Naive thymus-derived CD4-positive, alpha-beta T cell (primary cell): Measurements from ENCODE around the gene CAPN7. TPM values are rescaled to one million over a fixed set of nuclear protein-coding genes. Genes with fewer than 3 reads are reported as not detected.
A peak's percentile ranks its signal among the peaks of the same experiment; 100 is the strongest.
"Not testable (repeated sequence)": the region's sequence is repeated elsewhere in the genome, so short reads cannot be mapped to it uniquely, and the experiment has no call there.

Experiments used
- ATAC-seq: fragments of 150-1000 bp; cut with Tn5 transposase; 2 replicates; pipeline ENCODE4 v1.10.0; 2021; ENCODE audit warnings: mild to moderate bottlenecking, moderate library complexity
- CTCF ChIA-PET: fragments of 350-600 bp; sonication (Branson Sonifier 250); formaldehyde crosslinking; loops from one replicate; lab custom pipeline; 2021; ENCODE audit warnings: antibody characterized with exemption; lab: Charles Lee
- POLR2A ChIA-PET: fragments of 350-600 bp; sonication (Branson Sonifier 250); formaldehyde crosslinking; loops from one replicate; lab custom pipeline; 2021; ENCODE audit warnings: antibody characterized with exemption, inconsistent platforms; lab: Charles Lee
- DNase-seq, 9 donors: peaks; one replicate each; pipeline versions ENCODE4 v3.0.0 to v3.0.0-alpha.2; 2020 to 2022; ENCODE audit warnings: mixed read lengths in 1 of 9
- H3K27ac ChIP-seq: one replicate; pipeline ENCODE4 v1.7.0; 2013; ENCODE audit warnings: mild to moderate bottlenecking, low read depth, low read length, moderate library complexity
- H3K27me3 ChIP-seq, 2 donors: one replicate each; pipeline ENCODE4 v1.7.0; 2013; ENCODE audit warnings: low read length in 2 of 2, mild to moderate bottlenecking in 2 of 2, moderate library complexity in 2 of 2; ENCODE audit not compliant: control insufficient read depth in 2 of 2, insufficient read depth in 2 of 2
- H3K36me3 ChIP-seq, 3 experiments: 1 replicate in 2 of 3; 2 replicates in 1 of 3; pipeline ENCODE4 v1.7.0; 2013; ENCODE audit warnings: low read length in 3 of 3, mild to moderate bottlenecking in 3 of 3, moderate library complexity in 1 of 3; ENCODE audit not compliant: insufficient read depth in 3 of 3, control insufficient read depth in 2 of 3
- H3K4me1 ChIP-seq, 2 donors: one replicate each; pipeline ENCODE4 v1.7.0; 2013; ENCODE audit warnings: low read length in 2 of 2, mild to moderate bottlenecking in 2 of 2, moderate library complexity in 1 of 2; ENCODE audit not compliant: control insufficient read depth in 2 of 2, insufficient read depth in 2 of 2
- H3K4me3 ChIP-seq: 2 replicates; pipeline ENCODE4 v1.7.0; 2013; ENCODE audit warnings: mild to moderate bottlenecking, low read length
- H3K9me3 ChIP-seq, 3 experiments: 1 replicate in 2 of 3; 2 replicates in 1 of 3; pipeline ENCODE4 v1.7.0; 2013; ENCODE audit warnings: low read length in 3 of 3; ENCODE audit not compliant: control insufficient read depth in 2 of 3
- H3K27ac Mint-ChIP-seq, 9 donors: one replicate each; pipeline ENCODE4 v1.8.0; 2020 to 2022; ENCODE audit warnings: mixed read lengths in 9 of 9, mild to moderate bottlenecking in 8 of 9, moderate library complexity in 5 of 9, inconsistent platforms in 2 of 9
- H3K27me3 Mint-ChIP-seq, 5 donors: one replicate each; pipeline ENCODE4 v1.8.0; 2021 to 2022; ENCODE audit warnings: mixed read lengths in 5 of 5, mild to moderate bottlenecking in 1 of 5
- H3K36me3 Mint-ChIP-seq, 5 donors: one replicate each; pipeline ENCODE4 v1.8.0; 2020 to 2022; ENCODE audit warnings: mixed read lengths in 5 of 5, mild to moderate bottlenecking in 3 of 5, inconsistent platforms in 1 of 5
- H3K4me1 Mint-ChIP-seq, 7 donors: one replicate each; pipeline ENCODE4 v1.8.0; 2020 to 2022; ENCODE audit warnings: mixed read lengths in 7 of 7, mild to moderate bottlenecking in 3 of 7, inconsistent platforms in 1 of 7
- H3K4me3 Mint-ChIP-seq, 10 donors: one replicate each; pipeline ENCODE4 v1.8.0; 2020 to 2022; ENCODE audit warnings: mild to moderate bottlenecking in 10 of 10, mixed read lengths in 10 of 10, moderate library complexity in 6 of 10, inconsistent platforms in 2 of 10
- H3K9me3 Mint-ChIP-seq, 11 donors: one replicate each; pipeline ENCODE4 v1.8.0; 2020 to 2022; ENCODE audit warnings: mixed read lengths in 11 of 11, mild to moderate bottlenecking in 4 of 11, inconsistent platforms in 1 of 11, moderate library complexity in 1 of 11
- intact Hi-C, 2 donors: fragments of 100-400 bp; cut with micrococcal nuclease; formaldehyde crosslinking; loops; one replicate each; pipeline ENCODE4 v1.15.1; 2023
- polyA plus RNA-seq, 2 donors: library from polyadenylated mRNA; unstranded; fragments of 300-500 nt; fragmentation: Illumina TruSeq; gene quantifications; one replicate each; pipeline ENCODE4 v1.2.3, GENCODE V29; 2021
- total RNA-seq, 6 experiments: library from RNA in 5 of 6; stranded (reverse) in 5 of 6; gene quantifications; 1 replicate in 5 of 6; 2 replicates in 1 of 6; pipeline ENCODE4 v1.2.3 and lab custom pipeline; 2021 to 2026

CAPN7 gene
- 100 to 1,000 TPM in 2 of 5 experiments, 10 to 100 TPM in 3; 34.4 to 104 (median 70.4) TPM for total RNA-seq
- polyA plus RNA-seq, result 10 to 100 TPM; 23.4 to 33.9 TPM
- 84.7 reads per million, percentile 81 among the genes with 10 or more reads in this experiment for total RNA-seq (lab: John Stamatoyannopoulos, UW)

- DNase-seq (peak; percentile 90 to 98 (median 92)), ATAC-seq (peak; percentile 96)
- Mint-ChIP-seq H3K36me3 (peaks cover 0 to 8% (median 0%) of the 10 kb centered on the region in 5 donors), H3K27ac (peak within 1 kb of the TSS; percentile 87 to 96 (median 93)), H3K9me3 (no peaks in the 10 kb centered on the region), H3K4me3 (peak within 1 kb of the TSS; percentile 85 to 96 (median 94)), H3K27me3 (no peaks in the 10 kb centered on the region), H3K4me1 (peaks cover 19 to 52% (median 36%) of the 10 kb centered on the region in 7 donors)
- peaks cover 11 to 15% of the 10 kb centered on the region in 2 donors for H3K4me1 ChIP-seq
- peaks cover 0 to 10% (median 0%) of the 10 kb centered on the region in 3 experiments for H3K36me3 ChIP-seq
- no peaks in the 10 kb centered on the region for H3K9me3 ChIP-seq
- POLR2A ChIA-PET, result interaction anchor here (0.6 to 3.4 kb wide), 23 partner anchors 8 to 1059 kb away, joined by 3 to 19 read pairs (median 5); partner anchors contain the start of genes BTD, DPH3, HACL1 and MRPS25
- no peaks in the 10 kb centered on the region for H3K27me3 ChIP-seq
- intact Hi-C loops, result loop anchor here (1.0 to 10.0 kb wide), 20 partner anchors 11 to 1311 kb away; partner anchors contain the start of genes BTD (in 2 of the 2), EAF1 (in 2 of the 2), HACL1 (in 2 of the 2) and METTL6 (in 2 of the 2)
- peak within 1 kb of the TSS; percentile 94 for H3K27ac ChIP-seq
- peak within 1 kb of the TSS; percentile 91 for H3K4me3 ChIP-seq
- CTCF ChIA-PET, result interaction anchor here (0.7 to 7.5 kb wide), 9 partner anchors 11 to 1038 kb away, joined by 3 to 67 read pairs (median 3); no protein-coding TSS in a partner anchor
Observed at GRCh38 chr3:15205934-15206661, at the start of gene CAPN7. TSS of gene CAPN7 (plus strand) at chr3:15206246. CDS start at chr3:15206496, 250 bp downstream.

GRCh38 chr3:15157441-15157840 lies 48.6 kb upstream of the CAPN7 start:
- H3K4me1 Mint-ChIP-seq, result peaks cover 0 to 7% (median 0%) of the 10 kb centered on the region in 7 donors
- no peak for ATAC-seq
- ChIA-PET POLR2A (no interaction called here), CTCF (no interaction called here)
- intact Hi-C loops, result no loop called here
- H3K4me3 Mint-ChIP-seq, result no peak overlapping the region
- no peak overlapping the region for H3K27ac Mint-ChIP-seq
- peaks cover 20 to 48% (median 39%) of the 10 kb centered on the region in 5 donors for H3K27me3 Mint-ChIP-seq
- H3K27ac ChIP-seq, result no peak overlapping the region
- H3K9me3 Mint-ChIP-seq, result peaks cover 0 to 9% (median 0%) of the 10 kb centered on the region in 11 donors
- peaks cover 0 to 7% (median 6%) of the 10 kb centered on the region in 5 donors for H3K36me3 Mint-ChIP-seq
- no peak for DNase-seq
- H3K9me3 ChIP-seq, result no peaks in the 10 kb centered on the region
- H3K36me3 ChIP-seq, result no peaks in the 10 kb centered on the region
- H3K27me3 ChIP-seq, result no peaks in the 10 kb centered on the region
- no peaks in the 10 kb centered on the region for H3K4me1 ChIP-seq
- no peak overlapping the region for H3K4me3 ChIP-seq

GRCh38 chr3:15159501-15160136 lies 46.4 kb upstream of the CAPN7 start:
- Histone ChIP-seq H3K9me3 (no peaks in the 10 kb centered on the region), H3K36me3 (no peaks in the 10 kb centered on the region), H3K4me1 (no peaks in the 10 kb centered on the region), H3K27me3 (no peaks in the 10 kb centered on the region), H3K27ac (no peak overlapping the region), H3K4me3 (no peak overlapping the region)
- Mint-ChIP-seq H3K9me3 (peaks cover 0 to 12% (median under 1%) of the 10 kb centered on the region in 11 donors), H3K36me3 (peaks cover 0 to 7% (median 6%) of the 10 kb centered on the region in 5 donors), H3K27me3 (peaks cover 14 to 33% (median 19%) of the 10 kb centered on the region in 5 donors), H3K4me1 (peaks cover 0 to 7% (median 0%) of the 10 kb centered on the region in 7 donors), H3K4me3 (no peak overlapping the region), H3K27ac (no peak overlapping the region)
- ChIA-PET CTCF (no interaction called here), POLR2A (no interaction called here)
- ATAC-seq (peak; percentile 16), DNase-seq (no peak)
- intact Hi-C loops, result no loop called here

GRCh38 chr3:15160662-15161061 lies 45.4 kb upstream of the CAPN7 start:
- CTCF ChIA-PET, result no interaction called here
- H3K36me3 Mint-ChIP-seq, result peaks cover 0 to 7% (median 6%) of the 10 kb centered on the region in 5 donors
- peaks cover 0 to 12% (median 3%) of the 10 kb centered on the region in 11 donors for H3K9me3 Mint-ChIP-seq
- Histone ChIP-seq H3K4me3 (no peak overlapping the region), H3K27me3 (no peaks in the 10 kb centered on the region), H3K9me3 (no peaks in the 10 kb centered on the region), H3K27ac (no peak overlapping the region), H3K36me3 (no peaks in the 10 kb centered on the region), H3K4me1 (no peaks in the 10 kb centered on the region)
- DNase-seq (no peak), ATAC-seq (no peak)
- POLR2A ChIA-PET, result no interaction called here
- H3K4me1 Mint-ChIP-seq, result peaks cover 0 to 7% (median 0%) of the 10 kb centered on the region in 7 donors
- H3K4me3 Mint-ChIP-seq, result no peak overlapping the region
- H3K27me3 Mint-ChIP-seq, result peaks cover 6 to 22% (median 9%) of the 10 kb centered on the region in 5 donors
- intact Hi-C loops, result no loop called here
- H3K27ac Mint-ChIP-seq, result peak overlapping the region in 1 of 9 donors; percentile 48

- CTCF ChIA-PET, result no interaction called here
- Histone ChIP-seq H3K27ac (no peak overlapping the region), H3K4me1 (no peaks in the 10 kb centered on the region), H3K4me3 (no peak overlapping the region), H3K9me3 (no peaks in the 10 kb centered on the region), H3K27me3 (no peaks in the 10 kb centered on the region), H3K36me3 (no peaks in the 10 kb centered on the region)
- no peak for DNase-seq
- H3K36me3 Mint-ChIP-seq, result peaks cover 0 to 7% (median 6%) of the 10 kb centered on the region in 5 donors
- H3K4me3 Mint-ChIP-seq, result no peak overlapping the region
- ATAC-seq, result no peak
- H3K27ac Mint-ChIP-seq, result no peak overlapping the region
- POLR2A ChIA-PET, result no interaction called here
- peaks cover 0 to 12% (median 3%) of the 10 kb centered on the region in 11 donors for H3K9me3 Mint-ChIP-seq
- H3K4me1 Mint-ChIP-seq, result peaks cover 0 to 7% (median 0%) of the 10 kb centered on the region in 7 donors
- H3K27me3 Mint-ChIP-seq, result peaks cover 5 to 18% (median 8%) of the 10 kb centered on the region in 5 donors
- intact Hi-C loops, result no loop called here
Observed at GRCh38 chr3:15161133-15161532, 44.9 kb upstream of the CAPN7 start.

- H3K36me3 Mint-ChIP-seq, H3K9me3 ChIP-seq, CTCF ChIA-PET, H3K27me3 Mint-ChIP-seq, intact Hi-C loops, H3K27ac ChIP-seq, H3K4me1 Mint-ChIP-seq, H3K36me3 ChIP-seq, H3K4me3 ChIP-seq, H3K9me3 Mint-ChIP-seq, POLR2A ChIA-PET, ATAC-seq, H3K4me3 Mint-ChIP-seq, H3K27ac Mint-ChIP-seq, DNase-seq, H3K4me1 ChIP-seq, H3K27me3 ChIP-seq: not testable (repeated sequence)
Observed at GRCh38 chr3:15163656-15164055, 42.4 kb upstream of the CAPN7 start.
